Gastroesophageal sphincter (tissue), 4 donors: ENCODE data around the gene HMGCS2. TPM values are rescaled to one million over a fixed set of nuclear protein-coding genes. Genes with fewer than 3 reads are reported as not detected.

Experiments used
- ATAC-seq: fragments of 150-250 bp; one replicate; pipeline ENCODE4 v1.9.1; 2016; ENCODE audit warnings: mild to moderate bottlenecking, moderate library complexity
- H3K27ac ChIP-seq, 4 donors: fragments of 200-600 bp; sonication (generic) in 3 of 4; 1 replicate in 3 of 4; 2 replicates in 1 of 4; pipeline ENCODE4 v1.5.1; 2016 to 2019
- H3K27me3 ChIP-seq: fragments of 200-600 bp; sonication (generic); one replicate; pipeline ENCODE4 v1.5.1; 2019
- H3K36me3 ChIP-seq, 2 donors: fragments of 200-600 bp; sonication (generic); one replicate each; pipeline ENCODE4 v1.5.1; 2019; ENCODE audit warnings: control low read depth in 1 of 2
- H3K4me1 ChIP-seq, 3 donors: fragments of 200-600 bp; sonication (generic); 1 replicate in 2 of 3; 2 replicates in 1 of 3; pipeline ENCODE4 v1.5.1; 2016 to 2019; ENCODE audit warnings: control low read depth in 2 of 3
- H3K4me3 ChIP-seq, 2 donors: fragments of 200-600 bp; sonication (generic); one replicate each; pipeline ENCODE4 v1.5.1; 2019; ENCODE audit warnings: mild to moderate bottlenecking in 1 of 2, moderate library complexity in 1 of 2
- H3K9me3 ChIP-seq, 3 donors: fragments of 200-600 bp; sonication (generic); one replicate each; pipeline ENCODE4 v1.5.1; 2017 to 2019; ENCODE audit warnings: control low read depth in 2 of 3
- EP300 ChIP-seq: sonication (generic); formaldehyde crosslinking; IDR thresholded peaks from one replicate; pipeline ENCODE4 v1.6.1; 2017; ENCODE audit warnings: antibody characterized with exemption, mild to moderate bottlenecking
- POLR2A ChIP-seq, 2 donors: fragments of 450-650 bp; IDR thresholded peaks; one replicate each; pipeline ENCODE4 v1.6.1; 2017; ENCODE audit warnings: antibody characterized with exemption in 2 of 2, mild to moderate bottlenecking in 2 of 2, moderate library complexity in 1 of 2
- POLR2AphosphoS5 ChIP-seq: sonication (generic); formaldehyde crosslinking; IDR thresholded peaks from one replicate; pipeline ENCODE4 v1.6.1; 2017; ENCODE audit warnings: antibody characterized with exemption
- WGBS, 2 donors: methylation state at CpG; one replicate each; pipeline ENCODE4 v1.1.5; 2018; ENCODE audit warnings: low coverage in 1 of 2; 5-methylcytosine and 5-hydroxymethylcytosine counted together
- total RNA-seq, 4 donors: library from RNA; depleted of rRNA; stranded (reverse); fragments of >200 nt; gene quantifications; one replicate each; pipeline ENCODE4 v1.1.0, GENCODE V29; 2016
- TF ChIP-seq, protein P1 (sequence below), 4 experiments: fragments of 200-600 bp in 2 of 4; fragments of 450-650 bp in 2 of 4; sonication (generic) in 1 of 4; IDR thresholded peaks; one replicate each; pipeline ENCODE4 v1.5.1; 2017 to 2019; ENCODE audit warnings: antibody characterized with exemption in 4 of 4, mild to moderate bottlenecking in 2 of 4, moderate library complexity in 2 of 4

HMGCS2 gene
- total RNA-seq, 4 donors from 2014 or later, result 0.15 to 3.4 TPM; not detected in 2

DNA sequence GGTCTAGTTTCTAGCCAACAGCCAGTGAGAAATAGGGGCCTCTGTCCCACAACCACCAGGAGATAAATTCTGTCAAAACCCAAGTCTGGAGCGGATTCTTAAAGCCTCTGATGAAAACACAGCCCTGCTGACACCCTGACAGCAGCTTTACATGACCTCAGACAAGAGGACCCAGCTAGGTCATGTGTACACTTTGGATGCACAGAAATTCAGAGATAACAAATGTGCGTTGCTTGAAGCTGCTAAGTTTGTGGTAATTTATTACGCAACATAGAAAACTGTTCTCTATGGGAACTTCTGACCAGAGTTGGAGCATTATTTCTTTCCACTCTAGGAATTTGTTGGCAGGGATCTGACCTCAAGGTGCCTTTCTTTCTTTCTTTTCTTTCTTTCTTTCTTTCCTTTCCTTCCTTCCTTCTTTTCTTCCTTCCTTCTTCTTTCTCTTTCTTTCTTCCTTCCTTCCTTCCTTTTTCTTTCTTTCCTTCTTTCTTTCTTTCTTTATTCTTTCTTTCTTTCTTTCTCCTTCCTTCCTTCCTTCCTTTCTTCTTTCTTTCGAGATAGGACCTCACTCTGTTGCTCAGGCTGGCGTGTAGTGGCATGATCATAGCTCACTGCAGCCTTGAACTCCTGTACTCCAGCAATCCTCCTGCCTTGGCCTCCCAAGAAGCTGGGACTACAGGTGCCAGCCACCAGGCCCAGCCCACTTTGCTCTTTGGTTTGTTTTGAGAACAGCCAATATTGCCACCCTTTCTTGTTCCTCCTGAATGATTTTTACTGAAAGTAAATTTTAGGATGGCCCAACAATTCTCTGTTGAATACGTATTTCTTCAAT, 14.9 kb upstream of the HMGCS2 start:
- ATAC-seq, result no peak
- no peak for TF ChIP-seq EP300
- TF ChIP-seq, protein P1, sequence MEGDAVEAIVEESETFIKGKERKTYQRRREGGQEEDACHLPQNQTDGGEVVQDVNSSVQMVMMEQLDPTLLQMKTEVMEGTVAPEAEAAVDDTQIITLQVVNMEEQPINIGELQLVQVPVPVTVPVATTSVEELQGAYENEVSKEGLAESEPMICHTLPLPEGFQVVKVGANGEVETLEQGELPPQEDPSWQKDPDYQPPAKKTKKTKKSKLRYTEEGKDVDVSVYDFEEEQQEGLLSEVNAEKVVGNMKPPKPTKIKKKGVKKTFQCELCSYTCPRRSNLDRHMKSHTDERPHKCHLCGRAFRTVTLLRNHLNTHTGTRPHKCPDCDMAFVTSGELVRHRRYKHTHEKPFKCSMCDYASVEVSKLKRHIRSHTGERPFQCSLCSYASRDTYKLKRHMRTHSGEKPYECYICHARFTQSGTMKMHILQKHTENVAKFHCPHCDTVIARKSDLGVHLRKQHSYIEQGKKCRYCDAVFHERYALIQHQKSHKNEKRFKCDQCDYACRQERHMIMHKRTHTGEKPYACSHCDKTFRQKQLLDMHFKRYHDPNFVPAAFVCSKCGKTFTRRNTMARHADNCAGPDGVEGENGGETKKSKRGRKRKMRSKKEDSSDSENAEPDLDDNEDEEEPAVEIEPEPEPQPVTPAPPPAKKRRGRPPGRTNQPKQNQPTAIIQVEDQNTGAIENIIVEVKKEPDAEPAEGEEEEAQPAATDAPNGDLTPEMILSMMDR (IDR thresholded peaks at IDR 0.05), result no peak
- no peak for TF ChIP-seq POLR2A (IDR thresholded peaks at IDR 0.05)
- TF ChIP-seq POLR2AphosphoS5, result no peak
- Histone ChIP-seq H3K36me3 (no peaks in the 10 kb centered on the region), H3K4me1 (peaks cover 0 to 11% (median 3%) of the 10 kb centered on the region in 3 donors), H3K4me3 (no peak overlapping the region), H3K27ac (no peak overlapping the region), H3K9me3 (no peaks in the 10 kb centered on the region), H3K27me3 (no peaks in the 10 kb centered on the region)
- 76 to 89% methylated on average over 3 to 6 of the region's 6 CpGs for WGBS, 2 donors

GRCh38 chr1:119782631-119783325, 14.1 kb upstream of the HMGCS2 start:
- Histone ChIP-seq H3K27ac (no peak overlapping the region), H3K4me1 (peaks cover 0 to 11% (median 3%) of the 10 kb centered on the region in 3 donors), H3K4me3 (no peak overlapping the region), H3K27me3 (no peaks in the 10 kb centered on the region), H3K9me3 (no peaks in the 10 kb centered on the region), H3K36me3 (no peaks in the 10 kb centered on the region)
- WGBS, 2 donors, result 73 to 79% methylated on average over 7 of the region's 7 CpGs
- TF ChIP-seq EP300, result no peak
- ATAC-seq, result no peak

GRCh38 chr1:119781434-119782210, 12.9 kb upstream of the HMGCS2 start:
- Histone ChIP-seq H3K4me3 (no peak overlapping the region), H3K27ac (no peak overlapping the region), H3K27me3 (no peaks in the 10 kb centered on the region), H3K36me3 (no peaks in the 10 kb centered on the region), H3K9me3 (no peaks in the 10 kb centered on the region), H3K4me1 (peaks cover 0 to 11% (median 3%) of the 10 kb centered on the region in 3 donors)
- ATAC-seq, result no peak
- TF ChIP-seq, protein P1 (IDR thresholded peaks at IDR 0.05), result no peak
- TF ChIP-seq POLR2A (IDR thresholded peaks at IDR 0.05) (no peak), EP300 (no peak), POLR2AphosphoS5 (no peak)
- WGBS, 2 donors, result 91 to 96% methylated on average over 8 to 11 of the region's 11 CpGs

DNA sequence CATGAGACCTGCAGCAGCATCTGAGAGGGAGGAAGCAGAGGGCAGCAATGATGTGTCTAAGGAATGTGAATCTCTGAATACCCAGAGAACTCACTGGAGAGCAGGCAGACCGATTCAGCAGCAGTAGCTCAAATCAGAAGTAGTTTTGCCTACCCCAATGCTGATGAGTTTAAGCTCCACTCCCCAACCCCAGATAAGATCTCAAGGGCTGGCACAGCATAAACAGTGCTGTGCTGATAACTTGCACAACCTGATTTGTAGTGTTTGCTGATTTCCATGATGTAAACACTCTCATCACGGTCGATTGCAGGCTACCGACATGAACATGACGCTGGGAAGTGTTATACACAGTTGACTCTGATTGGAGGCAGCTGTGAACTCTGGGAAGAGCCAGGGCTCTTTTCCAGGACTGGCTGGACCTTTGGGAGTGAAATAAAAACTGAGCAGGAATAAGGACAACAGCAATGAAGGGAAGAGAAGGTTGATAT, 11.2 kb upstream of the HMGCS2 start:
- H3K36me3 ChIP-seq, result no peaks in the 10 kb centered on the region
- TF ChIP-seq POLR2A (IDR thresholded peaks at IDR 0.05) (no peak), EP300 (no peak), POLR2AphosphoS5 (no peak)
- TF ChIP-seq, protein P1 (IDR thresholded peaks at IDR 0.05), result no peak
- peak overlapping the region in 1 of 4 donors; percentile 32 for H3K27ac ChIP-seq
- peaks cover 0 to 11% (median 3%) of the 10 kb centered on the region in 3 donors for H3K4me1 ChIP-seq
- H3K4me3 ChIP-seq, result no peak overlapping the region
- 4 to 11% methylated on average over 2 to 5 of the region's 5 CpGs for WGBS, 2 donors
- ATAC-seq, result peak; percentile 57
- no peaks in the 10 kb centered on the region for H3K27me3 ChIP-seq
- H3K9me3 ChIP-seq, result no peaks in the 10 kb centered on the region
